ENCODE data around the gene DPPA3.
"Not testable (repeated sequence)": the region's sequence is repeated elsewhere in the genome, so short reads cannot be mapped to it uniquely, and the experiment has no call there.

Gene DPPA3

GRCh38 chr12:7730984-7731383 is 19.8 kb downstream of the DPPA3 start:
- DNase-seq (ENCODE audit: low read depth in 2 of 2) = not testable (repeated sequence)

- no peak for DNase-seq (ENCODE audit: low read depth in 2 of 2)
Measured at GRCh38 chr12:7731486-7731885, 20.3 kb downstream of the DPPA3 start.

- no peak for DNase-seq (ENCODE audit: low read depth in 2 of 2)
Measured at GRCh38 chr12:7732993-7733392, 21.8 kb downstream of the DPPA3 start.

GRCh38 chr12:7747246-7747645 is 36.0 kb downstream of the DPPA3 start, which contains the start of gene CLEC4C:
TSS of gene CLEC4C (minus strand) at chr12:7747375. CDS start at chr12:7747348, 27 bp downstream.
- DNase-seq (ENCODE audit: low read depth in 2 of 2) = no peak

- DNase-seq (ENCODE audit: low read depth in 2 of 2) = no peak
Measured at GRCh38 chr12:7748852-7749251, 37.6 kb downstream of the DPPA3 start.

GRCh38 chr12:7749442-7749841 is 38.2 kb downstream of the DPPA3 start:
- no peak for DNase-seq (ENCODE audit: low read depth in 2 of 2)

- DNase-seq (ENCODE audit: low read depth in 2 of 2) = no peak
Measured at GRCh38 chr12:7750350-7750749, 39.1 kb downstream of the DPPA3 start.

GRCh38 chr12:7751394-7751793 is 40.2 kb downstream of the DPPA3 start:
- DNase-seq (ENCODE audit: low read depth in 2 of 2) = no peak

GRCh38 chr12:7751941-7752922 is 41.0 kb downstream of the DPPA3 start:
- DNase-seq (ENCODE audit: low read depth in 2 of 2) = not testable (repeated sequence)

GRCh38 chr12:7755668-7756067 is 44.4 kb downstream of the DPPA3 start:
- not testable (repeated sequence) for DNase-seq (ENCODE audit: low read depth in 2 of 2)

- no peak for DNase-seq (ENCODE audit: low read depth in 2 of 2)
Measured at GRCh38 chr12:7756993-7757392, 45.8 kb downstream of the DPPA3 start.

GRCh38 chr12:7758766-7759140 is 47.5 kb downstream of the DPPA3 start:
- no peak for DNase-seq (ENCODE audit: low read depth in 2 of 2)
